Thymus (tissue), 11 donors: Measurements from ENCODE around the gene TLK1. TPM values are rescaled to one million over a fixed set of nuclear protein-coding genes. Genes with fewer than 3 reads are reported as not detected.

Experiments
- DNase-seq, 9 donors: peaks; one replicate each; pipeline ENCODE4 v3.0.0-alpha.2; 2013; ENCODE audit warnings: low spot score in 9 of 9, low read depth in 6 of 9, missing footprints in 1 of 9
- H3K27ac ChIP-seq, 2 donors: one replicate each; pipeline ENCODE4 v1.5.1; 2013; ENCODE audit warnings: control low read depth in 1 of 2, low read depth in 1 of 2, low read length in 1 of 2, mild to moderate bottlenecking in 1 of 2, moderate library complexity in 1 of 2
- H3K27me3 ChIP-seq, 2 donors: one replicate each; pipeline ENCODE4 v1.5.1; 2013; ENCODE audit warnings: low read length in 1 of 2; ENCODE audit not compliant: control insufficient read depth in 2 of 2, insufficient read depth in 1 of 2
- H3K36me3 ChIP-seq, 2 donors: one replicate each; pipeline ENCODE4 v1.5.1; 2013; ENCODE audit warnings: low read length in 1 of 2, mild to moderate bottlenecking in 1 of 2, moderate library complexity in 1 of 2; ENCODE audit not compliant: control insufficient read depth in 2 of 2, insufficient read depth in 2 of 2
- H3K4me1 ChIP-seq, 2 donors: one replicate each; pipeline ENCODE4 v1.5.1; 2013; ENCODE audit warnings: low read length in 2 of 2; ENCODE audit not compliant: control insufficient read depth in 2 of 2, insufficient read depth in 2 of 2
- H3K4me3 ChIP-seq, 2 donors: one replicate each; pipeline ENCODE4 v1.5.1; 2013; ENCODE audit warnings: low read length in 2 of 2, control low read depth in 1 of 2, mild to moderate bottlenecking in 1 of 2
- H3K9me3 ChIP-seq, 2 donors: one replicate each; pipeline ENCODE4 v1.5.1; 2013; ENCODE audit warnings: low read length in 1 of 2, mild to moderate bottlenecking in 1 of 2; ENCODE audit not compliant: control insufficient read depth in 2 of 2, insufficient read depth in 1 of 2
- WGBS: extraction: QIAGEN DNeasy Blood & Tissue Kit; methylation state at CpG from one replicate; pipeline ENCODE4 v1.1.7; 2013; 5-methylcytosine and 5-hydroxymethylcytosine counted together
- polyA plus RNA-seq: library from polyadenylated mRNA; stranded (reverse); fragments of 200-250 nt; gene quantifications from one replicate; pipeline ENCODE4 v1.2.3, GENCODE V29; 2013
- total RNA-seq: library from RNA; stranded (reverse); fragments of 120-200 nt; gene quantifications from one replicate; pipeline ENCODE4 v1.2.4, GENCODE V29; 2013
- donor health status: healthy.

The TLK1 gene
- total and polyA plus RNA-seq, 2 donors, result 15.5 to 29.3 TPM

GRCh38 chr2:171056307-171056706, 104.4 kb downstream of the TLK1 start:
- no peaks in the 10 kb centered on the region for H3K27me3 ChIP-seq
- peaks cover 7 to 44% of the 10 kb centered on the region in 2 donors for H3K36me3 ChIP-seq
- H3K4me3 ChIP-seq, result no peak overlapping the region
- no peaks in the 10 kb centered on the region for H3K4me1 ChIP-seq
- WGBS, result 93% methylated on average over 1 of the region's 1 CpG
- DNase-seq, result no peak
- peaks cover 0 to 3% of the 10 kb centered on the region in 2 donors for H3K9me3 ChIP-seq
- H3K27ac ChIP-seq, result no peak overlapping the region

GRCh38 chr2:171049691-171050090, 111.0 kb downstream of the TLK1 start:
- WGBS, result 97% methylated on average over 7 of the region's 7 CpGs
- DNase-seq, result no peak
- H3K9me3 ChIP-seq, result no peaks in the 10 kb centered on the region

GRCh38 chr2:171046048-171046560, 114.6 kb downstream of the TLK1 start:
- Histone ChIP-seq H3K27ac (no peak overlapping the region), H3K4me1 (peaks cover 3 to 4% of the 10 kb centered on the region in 2 donors), H3K4me3 (no peak overlapping the region), H3K27me3 (no peaks in the 10 kb centered on the region), H3K9me3 (no peaks in the 10 kb centered on the region), H3K36me3 (peaks cover 0 to 69% of the 10 kb centered on the region in 2 donors)
- 98% methylated on average over 3 of the region's 3 CpGs for WGBS
- DNase-seq, result no peak

More at GRCh38 chr2:171049691-171050090, 111.0 kb downstream of the TLK1 start:
- peaks cover 2 to 54% of the 10 kb centered on the region in 2 donors for H3K36me3 ChIP-seq
- H3K27ac ChIP-seq, result no peak overlapping the region
- no peak overlapping the region for H3K4me3 ChIP-seq
- no peaks in the 10 kb centered on the region for H3K4me1 ChIP-seq
- H3K27me3 ChIP-seq, result no peaks in the 10 kb centered on the region

GRCh38 chr2:171044416-171044815, 116.3 kb downstream of the TLK1 start:
- H3K9me3 ChIP-seq, result no peaks in the 10 kb centered on the region
- H3K36me3 ChIP-seq, result peaks cover 3 to 63% of the 10 kb centered on the region in 2 donors
- WGBS, result 65% methylated on average over 6 of the region's 6 CpGs
- peaks cover 3 to 4% of the 10 kb centered on the region in 2 donors for H3K4me1 ChIP-seq
- H3K27ac ChIP-seq, result no peak overlapping the region
- no peak for DNase-seq
- no peak overlapping the region for H3K4me3 ChIP-seq
- no peaks in the 10 kb centered on the region for H3K27me3 ChIP-seq

- 98% methylated on average over 1 of the region's 1 CpG for WGBS
- H3K27me3 ChIP-seq, result no peaks in the 10 kb centered on the region
- DNase-seq, result peak in 7 of 9 donors; percentile 5 to 51 (median 11)
- H3K4me1 ChIP-seq, result peaks cover 3 to 4% of the 10 kb centered on the region in 2 donors
- H3K9me3 ChIP-seq, result no peaks in the 10 kb centered on the region
- H3K36me3 ChIP-seq, result peaks cover 6 to 56% of the 10 kb centered on the region in 2 donors
- peak overlapping the region; percentile 31 to 59 for H3K27ac ChIP-seq
- H3K4me3 ChIP-seq, result no peak overlapping the region
Measured at GRCh38 chr2:171042253-171042969, 118.3 kb downstream of the TLK1 start.

- Histone ChIP-seq H3K4me1 (no peaks in the 10 kb centered on the region), H3K27ac (no peak overlapping the region), H3K36me3 (peaks cover 14 to 50% of the 10 kb centered on the region in 2 donors), H3K27me3 (no peaks in the 10 kb centered on the region), H3K4me3 (no peak overlapping the region), H3K9me3 (no peaks in the 10 kb centered on the region)
- 94% methylated on average over 2 of the region's 2 CpGs for WGBS
- no peak for DNase-seq
Measured at GRCh38 chr2:171036532-171036931, 124.2 kb downstream of the TLK1 start.

GRCh38 chr2:171034315-171034714, 126.4 kb downstream of the TLK1 start:
- H3K4me3 ChIP-seq, result no peak overlapping the region
- H3K27ac ChIP-seq, result no peak overlapping the region
- no peak for DNase-seq
- H3K27me3 ChIP-seq, result no peaks in the 10 kb centered on the region
- no peaks in the 10 kb centered on the region for H3K9me3 ChIP-seq
- no peaks in the 10 kb centered on the region for H3K4me1 ChIP-seq
- peaks cover 14 to 57% of the 10 kb centered on the region in 2 donors for H3K36me3 ChIP-seq
- 43% methylated on average over 2 of the region's 2 CpGs for WGBS

GRCh38 chr2:171025214-171025613, 135.5 kb downstream of the TLK1 start:
- no peak for DNase-seq
- Histone ChIP-seq H3K4me1 (no peaks in the 10 kb centered on the region), H3K27me3 (no peaks in the 10 kb centered on the region), H3K36me3 (peaks cover 12 to 35% of the 10 kb centered on the region in 2 donors), H3K4me3 (no peak overlapping the region), H3K9me3 (no peaks in the 10 kb centered on the region), H3K27ac (no peak overlapping the region)
- WGBS, result 97% methylated on average over 3 of the region's 3 CpGs

GRCh38 chr2:171018522-171018921, 142.2 kb downstream of the TLK1 start:
- no peaks in the 10 kb centered on the region for H3K9me3 ChIP-seq
- H3K4me1 ChIP-seq, result no peaks in the 10 kb centered on the region
- no peak overlapping the region for H3K27ac ChIP-seq
- no peak overlapping the region for H3K4me3 ChIP-seq
- no peaks in the 10 kb centered on the region for H3K27me3 ChIP-seq
- no peak for DNase-seq
- 92% methylated on average over 1 of the region's 1 CpG for WGBS
- H3K36me3 ChIP-seq, result peaks cover 11 to 31% of the 10 kb centered on the region in 2 donors
